Measurements from ENCODE around the gene CCND3. TPM values are rescaled to one million over a fixed set of nuclear protein-coding genes. Genes with fewer than 3 reads are reported as not detected.

Gene CCND3
- total RNA-seq, 1 experiment from 2014 or later: 26.6 TPM

GRCh38 chr6:41947581-41948220 lies 6.1 kb upstream of the CCND3 start:
- Histone ChIP-seq H4K20me1 (ENCODE audit: insufficient read depth) (no peaks in the 10 kb centered on the region), H3K79me2 (ENCODE audit: insufficient read depth, low read length) (no peaks in the 10 kb centered on the region), H3K9me2 (ENCODE audit: insufficient read depth) (no peaks in the 10 kb centered on the region), H3K4me2 (ENCODE audit: low read length) (no peak overlapping the region), H3K27me3 (ENCODE audit: insufficient read depth, low read length) (no peaks in the 10 kb centered on the region), H3K9me3 (ENCODE audit: control insufficient read depth in 1 of 2, insufficient read depth in 1 of 2, low read depth in 1 of 2, low read length in 2 of 2) (no peaks in the 10 kb centered on the region), H3K4me1 (ENCODE audit: control insufficient read depth in 1 of 2, insufficient read depth in 2 of 2, low read length in 2 of 2) (no peaks in the 10 kb centered on the region), H3K36me3 (ENCODE audit: control insufficient read depth in 1 of 2, insufficient read depth in 2 of 2, low read length in 2 of 2) (no peaks in the 10 kb centered on the region), H3K4me3 (replicated peaks in 1 of 2; ENCODE audit: low read depth in 1 of 2, low read length in 2 of 2) (no peak overlapping the region), H3K27ac (ENCODE audit: low read depth, low read length) (no peak overlapping the region), H2AFZ (ENCODE audit: low read depth, low read length, poor library complexity, severe bottlenecking) (no peak overlapping the region), H3K9ac (ENCODE audit: low read length) (no peak overlapping the region)
- intact Hi-C loops (cut with micrococcal nuclease): no loop called here
- CTCF ChIA-PET: no interaction called here
- POLR2A ChIA-PET: no interaction called here
- BruUV-seq (replicated peaks): no TSS peak
- RAD21 ChIA-PET (ENCODE audit: low non-redundant PET in 1 of 2, low total read pairs in 2 of 2, uncharacterized antibody in 2 of 2, unreplicated experiment in 2 of 2): no interaction called here
- DNase-seq (ENCODE audit: low read depth, low spot score) (no peak), ATAC-seq (no peak)
- no peak for TF ChIP-seq SP1 (IDR thresholded peaks at IDR 0.05; ENCODE audit: low read depth)
- no peak for TF ChIP-seq POLR2AphosphoS5 (IDR thresholded peaks at IDR 0.05; ENCODE audit: low read depth, low read length)
- no peak for TF ChIP-seq REST (IDR thresholded peaks at IDR 0.05; ENCODE audit: low read depth)
- no peak for TF ChIP-seq POLR2A (IDR thresholded peaks at IDR 0.05; ENCODE audit: borderline replicate concordance, extremely low read depth, insufficient read depth, insufficient read length)
- TF ChIP-seq ZFX (IDR thresholded peaks at IDR 0.05): no peak
- TF ChIP-seq EZH2 (IDR thresholded peaks at IDR 0.05): no peak
- TF ChIP-seq TCF7L2 (IDR thresholded peaks at IDR 0.05; ENCODE audit: borderline replicate concordance, extremely low read depth, insufficient read depth, insufficient read length): no peak
- TF ChIP-seq SRF (IDR thresholded peaks at IDR 0.05; ENCODE audit: low read depth): no peak
- TF ChIP-seq, protein P1, sequence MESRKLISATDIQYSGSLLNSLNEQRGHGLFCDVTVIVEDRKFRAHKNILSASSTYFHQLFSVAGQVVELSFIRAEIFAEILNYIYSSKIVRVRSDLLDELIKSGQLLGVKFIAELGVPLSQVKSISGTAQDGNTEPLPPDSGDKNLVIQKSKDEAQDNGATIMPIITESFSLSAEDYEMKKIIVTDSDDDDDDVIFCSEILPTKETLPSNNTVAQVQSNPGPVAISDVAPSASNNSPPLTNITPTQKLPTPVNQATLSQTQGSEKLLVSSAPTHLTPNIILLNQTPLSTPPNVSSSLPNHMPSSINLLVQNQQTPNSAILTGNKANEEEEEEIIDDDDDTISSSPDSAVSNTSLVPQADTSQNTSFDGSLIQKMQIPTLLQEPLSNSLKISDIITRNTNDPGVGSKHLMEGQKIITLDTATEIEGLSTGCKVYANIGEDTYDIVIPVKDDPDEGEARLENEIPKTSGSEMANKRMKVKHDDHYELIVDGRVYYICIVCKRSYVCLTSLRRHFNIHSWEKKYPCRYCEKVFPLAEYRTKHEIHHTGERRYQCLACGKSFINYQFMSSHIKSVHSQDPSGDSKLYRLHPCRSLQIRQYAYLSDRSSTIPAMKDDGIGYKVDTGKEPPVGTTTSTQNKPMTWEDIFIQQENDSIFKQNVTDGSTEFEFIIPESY (IDR thresholded peaks at IDR 0.05; ENCODE audit: extremely low read depth, insufficient replicate concordance, low read length): no peak

Data from HCT116 (cell line).